Tibial nerve (tissue), 4 donors: ENCODE measurements around the gene UGT1A6. TPM values are rescaled to one million over a fixed set of nuclear protein-coding genes. Genes with fewer than 3 reads are reported as not detected.

ENCODE experiments used
- DNase-seq, 2 donors: peaks; one replicate each; pipeline ENCODE4 v3.0.0-alpha.2; 2019; ENCODE audit warnings: low spot score in 2 of 2
- H3K27ac ChIP-seq, 4 donors: fragments of 200-600 bp; sonication (generic) in 3 of 4; one replicate each; pipeline ENCODE4 v1.5.1; 2017 to 2019; ENCODE audit warnings: mild to moderate bottlenecking in 1 of 4
- H3K27me3 ChIP-seq, 2 donors: fragments of 200-600 bp; sonication (generic) in 1 of 2; one replicate each; pipeline versions ENCODE4 v1.5.1 to v1.6.0; 2017 to 2019
- H3K36me3 ChIP-seq, 3 donors: fragments of 200-600 bp; sonication (generic); one replicate each; pipeline ENCODE4 v1.5.1; 2018 to 2019
- H3K4me1 ChIP-seq, 4 donors: fragments of 200-600 bp; sonication (generic) in 3 of 4; one replicate each; pipeline ENCODE4 v1.5.1; 2017 to 2019
- H3K4me3 ChIP-seq, 4 donors: fragments of 200-600 bp; sonication (generic) in 3 of 4; one replicate each; pipeline ENCODE4 v1.5.1; 2017 to 2019; ENCODE audit warnings: mild to moderate bottlenecking in 1 of 4, moderate library complexity in 1 of 4
- H3K9me3 ChIP-seq, 4 donors: fragments of 200-600 bp; sonication (generic) in 3 of 4; one replicate each; pipeline ENCODE4 v1.5.1; 2017 to 2019
- CTCF ChIP-seq, 5 experiments: fragments of 200-600 bp in 3 of 5; fragments of 450-650 bp in 2 of 5; sonication (generic) in 3 of 5; IDR thresholded peaks; one replicate each; pipeline ENCODE4 v1.5.1; 2016 to 2019; ENCODE audit warnings: antibody characterized with exemption in 5 of 5, mild to moderate bottlenecking in 3 of 5, moderate library complexity in 2 of 5
- EP300 ChIP-seq, 2 donors: sonication (generic); formaldehyde crosslinking; IDR thresholded peaks; one replicate each; pipeline ENCODE4 v1.6.1; 2017; ENCODE audit warnings: antibody characterized with exemption in 2 of 2, mild to moderate bottlenecking in 1 of 2
- POLR2A ChIP-seq, 2 donors: fragments of 450-650 bp; IDR thresholded peaks; one replicate each; pipeline ENCODE4 v1.6.1; 2017; ENCODE audit warnings: antibody characterized with exemption in 2 of 2, mild to moderate bottlenecking in 2 of 2, moderate library complexity in 2 of 2
- WGBS, 2 donors: methylation state at CpG; one replicate each; pipeline ENCODE4 v1.1.5; 2018; 5-methylcytosine and 5-hydroxymethylcytosine counted together
- total RNA-seq, 4 donors: library from RNA; depleted of rRNA; stranded (reverse); fragments of >200 nt; gene quantifications; one replicate each; pipeline ENCODE4 v1.1.0, GENCODE V29; 2016

UGT1A6 gene
- total RNA-seq, 4 donors from 2014 or later, result 0.39 TPM; not detected in 3

DNA sequence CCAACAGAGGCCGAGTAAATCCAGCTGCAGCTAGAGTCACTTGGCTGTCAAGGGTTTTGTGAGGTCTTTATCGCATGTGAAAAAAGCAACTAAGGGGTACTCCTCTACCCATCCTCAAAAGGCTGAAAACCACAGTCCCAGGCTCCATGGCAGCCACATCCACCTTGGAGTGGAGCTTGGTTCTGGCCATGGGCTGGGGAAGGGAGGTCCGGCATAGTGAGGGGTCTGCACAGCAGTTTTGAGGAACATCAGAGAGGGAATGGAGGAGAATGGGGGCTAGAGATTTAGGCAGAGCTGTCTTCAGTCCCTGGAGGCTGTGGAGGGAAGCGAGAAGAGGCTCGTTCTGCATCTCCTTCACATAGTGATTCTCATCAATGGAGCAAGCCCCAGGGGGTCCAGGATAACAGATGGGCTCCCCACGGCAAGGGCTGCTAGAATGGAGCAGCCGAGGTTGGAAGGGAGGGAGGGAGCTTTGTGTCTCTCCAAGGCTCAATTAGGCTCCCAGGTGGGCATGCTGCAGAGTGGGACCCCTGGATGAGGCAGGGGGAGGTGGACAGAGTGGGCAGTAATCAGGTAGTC is 106.5 kb downstream of the UGT1A6 start:
- no peak overlapping the region for H3K4me3 ChIP-seq
- no peaks in the 10 kb centered on the region for H3K4me1 ChIP-seq
- TF ChIP-seq CTCF (IDR thresholded peaks at IDR 0.05) (no peak), POLR2A (IDR thresholded peaks at IDR 0.05) (no peak), EP300 (IDR thresholded peaks at IDR 0.05) (no peak)
- no peak for DNase-seq
- 56 to 62% methylated on average over 7 of the region's 7 CpGs for WGBS, 2 donors
- no peaks in the 10 kb centered on the region for H3K9me3 ChIP-seq
- H3K27me3 ChIP-seq, result no peaks in the 10 kb centered on the region
- H3K36me3 ChIP-seq, result no peaks in the 10 kb centered on the region
- H3K27ac ChIP-seq, result no peak overlapping the region

DNA sequence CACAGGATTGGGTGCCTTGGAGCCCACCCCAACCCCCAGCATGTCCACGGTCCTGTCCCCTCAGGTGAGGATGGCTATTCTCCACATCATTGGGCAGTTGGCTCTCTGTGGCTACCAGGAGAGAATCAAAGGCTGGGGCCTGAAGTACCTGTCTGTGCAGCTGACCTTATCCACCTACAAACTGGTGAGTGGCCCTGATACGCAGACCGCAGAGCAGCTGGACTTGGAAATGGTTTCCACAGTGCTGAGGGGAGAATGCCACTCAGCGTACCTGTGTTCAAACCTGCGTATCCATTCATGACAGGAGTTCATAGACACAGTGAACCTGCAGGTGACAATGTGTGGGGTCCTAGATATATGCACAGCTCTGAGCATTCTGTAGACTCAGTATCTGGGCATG is 107.0 kb downstream of the UGT1A6 start:
- no peaks in the 10 kb centered on the region for H3K4me1 ChIP-seq
- WGBS, 2 donors, result 54 to 76% methylated on average over 5 of the region's 5 CpGs
- no peak overlapping the region for H3K4me3 ChIP-seq
- DNase-seq, result no peak
- no peaks in the 10 kb centered on the region for H3K9me3 ChIP-seq
- no peaks in the 10 kb centered on the region for H3K36me3 ChIP-seq
- H3K27me3 ChIP-seq, result no peaks in the 10 kb centered on the region
- TF ChIP-seq CTCF (IDR thresholded peaks at IDR 0.05) (no peak), EP300 (IDR thresholded peaks at IDR 0.05) (no peak), POLR2A (IDR thresholded peaks at IDR 0.05) (no peak)
- H3K27ac ChIP-seq, result no peak overlapping the region

DNA sequence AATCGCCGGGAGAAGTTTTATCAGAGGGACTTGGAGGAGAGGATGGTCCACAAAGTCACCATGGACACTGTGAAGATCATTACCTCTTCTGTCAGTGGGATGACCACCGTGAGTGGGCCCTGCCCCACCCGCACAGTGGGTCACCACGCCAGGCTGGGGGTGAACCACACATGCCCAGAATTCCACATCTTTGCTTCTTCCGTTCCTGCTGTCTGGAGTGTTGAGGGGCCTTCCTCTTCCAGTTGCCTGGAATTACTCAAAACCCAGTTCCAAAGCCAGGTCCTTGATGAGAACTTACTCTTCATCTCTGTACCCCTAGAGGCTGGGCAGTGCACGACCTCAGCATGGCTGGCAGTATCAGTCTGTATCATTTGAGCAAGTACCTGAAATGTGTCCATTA is 107.5 kb downstream of the UGT1A6 start:
- Histone ChIP-seq H3K4me1 (no peaks in the 10 kb centered on the region), H3K27me3 (no peaks in the 10 kb centered on the region), H3K9me3 (no peaks in the 10 kb centered on the region), H3K36me3 (no peaks in the 10 kb centered on the region), H3K4me3 (no peak overlapping the region), H3K27ac (no peak overlapping the region)
- DNase-seq, result no peak
- no peak for TF ChIP-seq CTCF (IDR thresholded peaks at IDR 0.05)
- WGBS, 2 donors, result 78 to 81% methylated on average over 7 of the region's 7 CpGs

DNA sequence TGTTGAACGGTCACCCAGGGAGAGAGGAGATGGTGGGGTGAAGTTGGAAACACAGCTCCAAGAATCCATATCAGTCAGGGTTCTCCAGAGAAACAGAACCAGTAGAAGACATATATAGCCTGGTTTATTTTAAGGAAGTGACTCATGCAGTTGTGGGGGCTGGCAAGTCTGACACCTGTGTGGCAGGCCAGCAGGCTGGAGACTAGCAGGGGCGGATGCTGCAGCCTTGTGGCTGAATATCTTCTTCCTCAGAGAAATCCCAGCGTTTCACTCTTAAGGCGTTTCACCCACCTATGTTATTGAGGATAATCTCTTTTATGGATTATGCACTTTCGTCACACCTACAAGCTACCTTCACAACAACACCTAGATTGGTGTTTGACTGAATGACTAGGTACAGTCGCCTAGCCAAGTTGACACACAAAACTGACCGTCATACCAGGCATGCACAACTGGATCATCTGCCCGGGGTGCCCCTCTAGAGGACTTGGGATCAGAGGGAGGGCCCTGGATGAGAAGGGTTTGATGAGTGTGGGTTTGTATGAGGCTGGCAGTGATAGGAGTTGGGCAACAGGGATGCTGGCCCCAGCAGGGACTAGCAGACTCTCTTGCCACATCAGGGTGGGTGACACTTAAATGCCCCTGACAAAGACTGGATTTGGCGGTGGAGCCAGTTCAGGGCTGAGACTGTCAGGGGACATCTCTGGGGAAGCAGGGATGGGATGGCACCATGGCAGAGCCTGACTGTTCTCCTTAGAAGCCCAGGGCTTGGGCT is 108.9 kb downstream of the UGT1A6 start:
- Histone ChIP-seq H3K36me3 (no peaks in the 10 kb centered on the region), H3K9me3 (no peaks in the 10 kb centered on the region), H3K27me3 (no peaks in the 10 kb centered on the region), H3K27ac (no peak overlapping the region), H3K4me1 (no peaks in the 10 kb centered on the region), H3K4me3 (no peak overlapping the region)
- WGBS, 2 donors, result 75 to 79% methylated on average over 9 of the region's 9 CpGs
- no peak for DNase-seq
- no peak for TF ChIP-seq POLR2A (IDR thresholded peaks at IDR 0.05)

DNA sequence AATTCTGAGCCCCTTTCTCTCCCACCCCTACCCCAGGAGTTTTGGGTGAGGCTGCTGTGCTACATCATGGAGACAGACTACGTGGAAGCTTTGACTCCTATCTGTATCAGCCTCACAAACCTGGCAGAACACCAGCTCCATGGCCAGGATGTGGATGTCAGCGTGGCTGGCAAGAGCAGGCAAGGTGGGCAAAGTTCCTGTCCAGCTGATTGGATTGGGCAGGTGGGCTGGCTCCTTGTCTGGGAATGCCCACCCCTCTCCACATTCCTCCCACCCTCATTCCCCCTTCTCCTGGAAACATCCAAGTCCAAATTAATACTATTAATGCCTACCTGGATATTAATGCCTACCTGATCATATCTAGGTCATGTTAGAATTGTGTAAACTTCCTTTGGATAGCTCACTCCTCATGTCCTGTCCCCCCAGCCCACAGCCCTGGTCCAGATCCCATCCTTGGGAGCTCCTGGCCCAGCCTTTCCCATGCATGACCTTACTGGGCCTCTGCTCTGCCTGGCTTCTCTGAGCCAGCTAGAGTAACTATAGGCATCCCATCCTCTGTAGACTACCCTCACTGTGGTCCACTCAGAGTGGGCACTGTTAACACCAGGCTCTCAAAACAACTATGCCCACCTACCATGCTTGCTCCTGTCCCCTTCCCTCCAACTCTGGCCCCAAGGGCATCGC is 109.6 kb downstream of the UGT1A6 start:
- Histone ChIP-seq H3K27me3 (no peaks in the 10 kb centered on the region), H3K4me3 (no peak overlapping the region), H3K27ac (no peak overlapping the region), H3K4me1 (no peaks in the 10 kb centered on the region), H3K36me3 (no peaks in the 10 kb centered on the region), H3K9me3 (no peaks in the 10 kb centered on the region)
- 68 to 78% methylated on average over 3 of the region's 3 CpGs for WGBS, 2 donors
- TF ChIP-seq POLR2A (IDR thresholded peaks at IDR 0.05) (no peak), EP300 (IDR thresholded peaks at IDR 0.05) (no peak), CTCF (IDR thresholded peaks at IDR 0.05) (no peak)
- no peak for DNase-seq
